Muscle of back (tissue), 11 donors: ENCODE data around the gene PRDX3. TPM values are rescaled to one million over a fixed set of nuclear protein-coding genes. Genes with fewer than 3 reads are reported as not detected.

Source experiments
- DNase-seq, 3 donors: peaks; one replicate each; pipeline versions ENCODE4 v3.0.0 to v3.0.0-alpha.2; 2013
- polyA plus RNA-seq, 10 donors: library from polyadenylated mRNA; unstranded; fragments of 120-200 nt; gene quantifications; one replicate each; pipeline ENCODE4 v1.2.1, GENCODE V29; 2013; ENCODE audit not compliant: insufficient read length in 10 of 10

PRDX3 gene
- polyA plus RNA-seq, 10 donors, result 134 to 170 (median 150) TPM

GRCh38 chr10:119132521-119133345, 45.9 kb downstream of the PRDX3 start:
- no peak for DNase-seq

DNA sequence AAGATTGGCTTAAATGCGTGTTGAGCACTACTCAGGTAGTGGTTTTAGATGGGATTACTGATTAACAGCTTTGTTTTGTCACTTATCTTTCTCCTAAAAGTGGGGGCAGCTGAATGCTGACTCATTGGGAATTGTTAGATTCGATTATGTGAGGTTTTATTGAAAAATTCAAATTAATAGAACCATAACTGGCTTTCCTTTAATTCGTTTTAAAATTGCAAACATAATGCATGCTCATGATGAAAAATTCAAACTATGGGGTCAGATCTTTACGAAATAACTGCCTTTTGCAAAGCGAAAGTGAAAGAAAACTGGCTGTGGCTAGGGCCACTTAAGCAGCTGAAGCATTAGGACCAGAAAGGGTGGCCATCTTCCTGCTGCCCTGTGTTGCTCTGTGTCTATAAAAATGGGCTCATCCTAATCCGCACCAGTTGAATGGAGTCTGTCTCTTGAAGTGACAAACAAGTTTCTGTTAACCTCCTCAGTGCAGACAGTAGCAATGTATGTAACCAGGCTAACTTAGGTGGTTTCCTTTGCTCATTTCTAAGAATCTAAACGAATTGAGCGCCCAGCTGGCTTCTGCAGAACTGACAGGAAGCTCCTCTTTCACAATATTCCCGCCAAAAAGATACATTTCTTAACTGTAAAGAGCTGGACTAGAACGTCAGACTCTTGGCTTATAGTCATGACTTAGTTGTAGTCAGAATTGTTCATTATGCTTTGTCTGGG, 46.9 kb downstream of the PRDX3 start:
- peak in 1 of 3 donors; percentile 19 for DNase-seq

DNA sequence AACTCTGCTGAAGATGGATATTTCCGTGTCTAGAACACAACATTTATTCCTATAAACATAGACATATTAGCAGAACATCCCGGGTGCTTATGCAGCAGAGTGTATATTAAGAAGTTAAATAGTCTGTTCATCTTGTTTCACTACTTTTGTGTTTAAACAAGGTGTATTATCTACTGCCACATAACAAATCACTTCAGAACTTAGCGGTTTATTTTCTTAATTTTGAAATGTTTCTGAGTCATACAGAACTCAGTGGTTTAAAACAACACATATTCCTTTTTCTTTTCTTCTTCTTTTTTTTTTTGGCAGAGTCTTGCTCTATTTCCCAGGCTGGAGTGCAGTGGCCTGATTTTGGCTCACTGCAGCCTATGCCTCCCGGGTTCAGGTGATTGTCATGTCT, 48.9 kb downstream of the PRDX3 start:
- DNase-seq, result no peak

DNA sequence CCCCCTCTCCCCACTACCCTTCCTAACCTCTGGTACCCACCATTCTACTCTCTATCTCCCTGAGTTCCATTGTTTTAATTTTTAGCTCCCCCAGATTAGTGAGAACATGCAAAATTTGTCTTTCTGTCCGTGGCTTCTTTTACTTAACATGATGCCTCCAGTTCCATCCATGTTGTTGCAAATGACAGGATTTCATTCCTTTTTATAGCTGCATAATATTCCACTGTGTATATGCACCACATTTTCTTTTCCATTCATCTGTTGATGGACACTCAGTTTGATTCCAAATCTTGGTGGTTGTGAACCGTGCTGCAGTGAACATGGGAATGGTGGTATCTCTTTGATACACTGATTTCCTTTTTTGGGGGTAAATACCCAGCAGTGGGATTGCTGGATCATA, 52.7 kb downstream of the PRDX3 start:
- DNase-seq, result no peak

- no peak for DNase-seq
Measured at GRCh38 chr10:119120875-119121274, 57.7 kb downstream of the PRDX3 start.

GRCh38 chr10:119120413-119120867, 58.2 kb downstream of the PRDX3 start:
- no peak for DNase-seq

GRCh38 chr10:119119400-119119799, 59.2 kb downstream of the PRDX3 start:
- DNase-seq, result no peak

GRCh38 chr10:119118231-119118630, 60.4 kb downstream of the PRDX3 start:
- DNase-seq, result no peak

Other genes starting within 250 kb of the PRDX3 start
- gene NANOS1, start 149.1 kb downstream of the PRDX3 start, polyA plus RNA-seq, result 10 to 100 TPM in 1 of 10 donors, 1 to 10 TPM in 9; 3.1 to 10.3 (median 5.4) TPM
- 100 to 1,000 TPM; 122 to 160 (median 132) TPM for gene EIF3A, start 98.0 kb downstream of the PRDX3 start, polyA plus RNA-seq
- 10 to 100 TPM; 25.8 to 41.4 (median 33.8) TPM for gene DENND10, start 74.7 kb downstream of the PRDX3 start, polyA plus RNA-seq
- 10 to 100 TPM; 16.0 to 32.8 (median 22.3) TPM for gene SFXN4, start 13.1 kb downstream of the PRDX3 start, polyA plus RNA-seq
- 10 to 100 TPM; 15.7 to 29.8 (median 25.4) TPM for gene GRK5, start 28.8 kb upstream of the PRDX3 start, polyA plus RNA-seq